Skeletal muscle cell (primary cell): ENCODE data around the gene ITLN1.

ENCODE experiments used
- DNase-seq: peaks from one replicate; pipeline ENCODE4 v3.0.0-alpha.2; 2010; ENCODE audit warnings: low read depth
- H3K4me3 ChIP-seq: 2 replicates; pipeline ENCODE4 v1.5.1; 2011; ENCODE audit warnings: low read depth, mild to moderate bottlenecking, control low read depth, low read length, moderate library complexity

ITLN1 gene

DNA sequence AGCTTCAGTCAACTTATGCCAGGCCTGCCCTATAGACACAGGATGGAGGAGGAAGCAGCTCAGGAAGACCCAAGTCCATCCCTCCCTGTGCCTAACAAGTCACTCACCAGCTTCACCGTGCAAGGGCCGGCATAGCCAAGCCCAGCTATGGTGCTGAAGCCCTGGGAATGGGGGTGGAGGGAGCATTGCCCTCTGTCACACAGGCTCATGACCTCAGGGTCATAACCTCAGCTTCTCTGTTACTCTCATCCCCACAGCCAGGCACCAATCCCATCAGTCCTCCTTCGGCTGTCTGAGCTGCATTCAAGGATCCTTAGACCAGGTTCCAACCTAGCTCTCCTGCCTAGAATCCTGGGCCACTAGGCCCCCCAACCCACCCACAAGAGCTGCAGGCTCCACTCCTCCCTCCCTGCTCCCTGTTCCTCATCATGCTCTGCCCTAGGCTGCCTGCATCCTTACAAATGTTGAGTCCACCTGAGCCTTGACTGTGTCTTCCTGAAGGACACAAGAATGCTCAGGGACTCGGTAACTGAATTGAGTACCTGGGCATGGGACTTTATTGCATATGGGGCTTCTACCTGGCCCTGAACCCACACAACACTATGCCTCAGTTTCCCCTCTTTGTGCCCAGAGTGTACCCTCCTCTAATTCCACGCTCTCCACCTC is 24.0 kb downstream of the ITLN1 start:
- no peak overlapping the region for H3K4me3 ChIP-seq
- DNase-seq: no peak

DNA sequence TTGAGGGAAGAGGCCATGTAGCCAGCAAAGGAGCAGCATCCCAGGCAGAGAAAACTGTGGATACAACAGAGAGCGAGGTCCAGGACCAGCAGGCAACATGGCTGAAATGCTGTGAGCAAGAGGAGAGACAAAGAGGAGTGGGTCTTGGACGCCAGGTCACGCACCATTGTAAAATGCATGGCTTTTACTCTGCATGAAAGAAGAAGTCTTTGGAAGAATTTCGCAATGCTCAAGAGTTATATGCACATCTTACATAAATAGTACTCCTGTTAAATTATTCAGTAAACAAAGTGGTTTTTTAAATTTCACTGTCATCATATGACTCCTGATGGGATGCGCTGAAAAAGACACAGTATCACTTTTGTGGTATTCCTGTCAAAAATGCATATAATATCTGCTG is 25.8 kb downstream of the ITLN1 start:
- H3K4me3 ChIP-seq: no peak overlapping the region
- DNase-seq: no peak

DNA sequence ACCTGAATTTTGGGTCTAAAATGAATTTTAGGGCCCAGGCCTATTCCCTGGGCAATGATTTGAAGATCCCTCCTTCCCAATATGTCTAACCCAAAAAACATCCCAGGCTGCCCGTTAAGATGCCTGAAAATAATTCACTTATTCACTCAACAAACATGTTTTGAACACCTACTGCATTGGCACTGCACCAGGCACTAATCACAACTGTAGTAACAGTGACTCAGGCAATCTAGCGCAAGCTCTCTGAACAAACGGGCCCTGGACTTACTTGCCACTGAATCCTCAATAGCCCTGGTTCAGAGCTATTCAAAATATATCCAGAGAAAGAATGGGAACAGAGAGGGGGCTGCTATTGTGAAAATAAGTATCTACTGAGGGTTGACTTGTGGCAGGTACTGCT is 26.5 kb downstream of the ITLN1 start:
- DNase-seq: no peak
- H3K4me3 ChIP-seq: no peak overlapping the region

DNA sequence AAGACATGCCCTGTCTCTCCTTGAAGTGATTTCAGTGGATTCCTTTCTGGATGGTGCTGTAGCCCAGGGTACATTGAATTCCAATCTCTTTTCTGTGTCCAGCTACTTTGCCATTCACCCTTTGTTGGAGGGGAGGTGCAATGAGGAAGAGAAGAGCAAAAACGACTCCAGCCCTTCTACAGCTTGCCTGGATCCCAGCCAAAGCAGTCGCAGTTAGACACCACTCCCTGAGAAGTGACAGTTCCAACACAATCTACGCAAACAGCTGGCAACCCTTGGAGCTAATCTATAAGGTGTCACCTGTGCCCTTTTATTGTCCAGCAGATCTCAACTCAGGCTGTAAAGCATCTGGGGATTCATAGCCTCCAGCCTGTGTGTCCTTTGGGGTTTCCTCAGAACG is 26.9 kb downstream of the ITLN1 start:
- no peak for DNase-seq
- H3K4me3 ChIP-seq: no peak overlapping the region

DNA sequence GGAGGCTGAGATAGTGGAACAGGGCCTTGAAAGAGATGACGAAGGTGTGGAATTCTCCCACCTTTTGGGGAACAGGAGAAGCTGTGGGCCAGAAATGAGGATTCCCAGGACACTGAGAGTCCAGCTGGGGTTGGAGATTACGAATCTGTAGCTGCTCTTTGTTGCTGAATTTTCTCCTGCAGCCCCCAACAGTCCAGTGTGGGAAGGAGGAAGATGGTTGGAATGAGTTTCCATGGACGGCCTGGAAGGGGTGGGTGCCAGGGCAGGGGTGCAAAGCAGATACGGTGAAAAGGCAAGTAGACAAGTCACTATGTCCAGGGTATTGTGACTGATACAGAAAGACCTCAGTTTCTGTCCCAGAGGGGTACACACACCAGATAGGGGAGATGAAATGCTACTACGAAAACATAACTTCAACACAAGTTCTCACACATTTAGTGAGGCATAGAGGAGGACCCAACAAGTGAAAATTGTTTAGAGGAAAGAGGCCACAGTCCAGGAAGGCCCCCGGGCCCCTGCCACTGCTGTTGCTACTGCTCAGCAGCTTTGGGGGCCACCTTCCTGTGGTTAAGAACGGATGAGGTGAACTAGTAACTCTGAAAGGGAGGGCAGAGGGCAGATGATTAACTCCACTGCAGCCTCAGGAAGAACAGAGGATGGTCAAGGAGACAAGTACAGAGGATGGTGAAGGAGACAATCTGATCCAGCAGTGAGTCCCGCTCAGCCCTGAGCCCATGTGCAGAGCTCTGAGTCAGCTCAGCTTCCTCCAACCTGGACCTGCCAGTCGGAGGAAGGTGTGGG is 29.6 kb downstream of the ITLN1 start:
- no peak overlapping the region for H3K4me3 ChIP-seq
- DNase-seq: no peak

DNA sequence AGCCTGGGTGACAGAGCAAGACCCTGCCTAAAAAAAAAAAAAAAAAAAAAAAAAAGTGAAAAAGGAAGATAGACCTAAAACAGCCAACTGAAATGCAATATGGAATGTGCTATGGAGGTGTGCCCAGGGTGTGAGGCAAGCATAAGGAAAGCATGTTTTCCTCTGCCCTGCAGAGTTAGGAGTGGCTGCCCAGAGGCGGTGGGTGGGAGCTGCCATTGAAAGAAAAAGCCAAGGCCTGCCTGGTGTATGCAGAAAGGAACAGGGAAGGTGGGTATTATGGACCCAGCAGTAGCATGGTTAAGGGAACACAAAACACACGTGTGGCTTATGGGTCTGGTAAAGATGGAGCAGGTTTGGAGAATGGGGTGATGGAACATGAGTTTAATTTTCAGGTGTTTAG is 31.2 kb downstream of the ITLN1 start:
- no peak for DNase-seq
- no peak overlapping the region for H3K4me3 ChIP-seq

DNA sequence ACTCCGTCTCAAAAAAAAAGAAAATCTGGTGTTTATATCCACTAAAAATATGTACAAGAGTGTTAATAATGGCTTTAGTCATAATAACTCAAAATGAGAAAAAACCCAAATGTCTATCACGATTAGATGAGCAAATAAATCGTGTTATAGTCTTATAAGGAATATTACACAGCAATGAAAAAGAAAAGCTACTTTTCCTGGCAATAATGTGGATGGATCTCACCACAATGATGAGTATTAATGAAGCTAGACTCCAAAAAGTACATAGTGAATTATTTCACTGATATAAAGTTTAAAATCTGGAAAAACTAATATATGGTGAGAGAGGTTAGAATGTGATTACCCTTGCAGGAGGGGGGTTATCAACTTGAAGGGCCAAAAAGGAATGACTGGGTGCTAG is 32.0 kb downstream of the ITLN1 start:
- no peak overlapping the region for H3K4me3 ChIP-seq
- DNase-seq: no peak

DNA sequence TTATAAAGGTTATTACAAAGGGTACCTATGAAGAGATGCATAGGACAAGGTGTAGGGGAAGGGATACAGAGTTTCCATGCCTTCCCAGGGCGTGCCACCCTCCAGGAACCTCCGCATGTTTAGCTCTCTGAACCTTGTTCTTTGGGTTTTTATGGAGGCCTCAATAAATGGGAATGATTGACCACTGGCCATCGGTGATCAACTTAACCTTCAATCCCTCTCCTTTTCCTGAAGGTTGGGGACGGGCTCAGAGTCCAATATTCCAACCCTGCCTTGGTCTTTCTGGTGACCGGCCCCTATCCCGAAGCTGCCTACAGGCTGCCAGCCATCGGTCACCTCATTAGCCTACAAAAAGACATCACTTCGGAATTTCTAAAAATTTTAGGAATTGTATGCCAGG is 34.0 kb downstream of the ITLN1 start:
- DNase-seq: no peak

DNA sequence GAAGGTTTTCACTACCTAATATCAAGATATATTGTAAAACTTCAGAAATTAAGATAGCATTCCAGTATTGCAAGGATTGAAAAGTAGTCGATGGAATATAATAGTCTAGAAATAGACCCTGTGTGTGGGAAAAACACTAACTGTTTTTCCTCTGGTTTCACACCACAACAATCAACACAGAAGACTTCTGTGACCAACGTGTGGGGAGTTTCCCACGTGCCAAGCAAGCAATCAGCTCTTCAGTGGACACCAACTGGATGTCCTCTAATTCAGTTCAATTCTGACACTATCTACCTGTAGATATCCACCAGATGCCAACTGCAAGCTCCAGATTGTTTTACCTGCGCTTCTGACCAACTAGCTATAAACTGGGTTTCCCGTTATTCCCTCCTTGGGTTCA is 34.4 kb downstream of the ITLN1 start:
- no peak overlapping the region for H3K4me3 ChIP-seq
- no peak for DNase-seq

More for the DNA sequence above, 34.0 kb downstream of the ITLN1 start:
- no peak overlapping the region for H3K4me3 ChIP-seq

DNA sequence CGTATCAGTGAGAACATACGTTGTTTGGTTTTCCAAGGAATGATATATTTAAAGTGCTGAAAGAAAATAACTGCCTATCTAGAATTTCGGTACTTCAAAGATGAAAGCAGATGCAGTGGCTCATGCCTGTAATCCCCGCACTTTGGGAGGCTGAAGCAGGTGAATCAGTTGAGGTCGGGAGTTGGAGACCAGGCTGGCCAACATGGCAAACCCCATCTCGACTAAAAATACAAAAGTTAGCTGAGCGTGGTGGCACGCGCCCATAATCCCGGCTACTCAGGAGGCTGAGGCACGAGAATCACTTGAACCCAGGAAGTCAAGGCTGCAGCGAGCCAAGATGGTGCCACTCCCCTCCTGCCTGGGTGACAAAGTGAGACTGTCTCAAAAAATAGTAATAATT is 38.7 kb downstream of the ITLN1 start:
- H3K4me3 ChIP-seq: no peak overlapping the region
- DNase-seq: no peak

DNA sequence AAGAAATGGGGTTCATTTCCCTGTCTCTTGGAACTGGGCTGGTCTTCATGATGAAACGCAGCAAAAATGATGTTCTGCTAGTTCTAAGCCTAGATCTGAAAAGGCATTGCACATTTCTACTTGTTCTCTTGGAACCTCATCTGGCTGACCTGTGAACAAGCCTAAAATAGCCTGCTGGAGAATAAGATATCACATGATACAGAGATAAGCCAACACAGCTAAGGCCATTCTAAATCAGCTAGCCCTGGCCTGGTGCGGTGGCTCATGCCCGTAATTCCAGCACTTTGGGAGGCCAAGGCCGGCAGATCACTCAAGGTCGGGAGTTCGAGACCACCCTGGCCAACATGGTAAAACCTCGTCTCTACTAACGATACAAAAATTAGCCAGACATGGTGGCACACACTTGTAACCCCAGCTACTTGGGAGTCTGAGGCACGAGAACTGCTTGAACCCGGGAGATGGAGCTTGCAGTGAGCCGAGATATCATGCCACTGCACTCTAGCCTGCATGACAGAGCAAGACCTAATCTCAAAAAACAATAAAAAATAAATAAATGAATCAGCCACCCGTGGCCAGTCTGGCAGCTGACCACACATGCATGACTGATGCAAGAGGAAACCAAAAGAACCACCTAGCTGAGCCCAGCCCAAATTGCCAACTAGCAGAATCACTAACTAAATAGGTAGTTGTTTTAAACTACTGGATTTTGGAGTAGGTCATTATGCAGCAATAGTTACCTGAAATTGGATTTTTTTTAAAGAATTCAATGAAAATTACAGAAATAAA is 40.3 kb downstream of the ITLN1 start:
- no peak for DNase-seq
- H3K4me3 ChIP-seq: no peak overlapping the region

DNA sequence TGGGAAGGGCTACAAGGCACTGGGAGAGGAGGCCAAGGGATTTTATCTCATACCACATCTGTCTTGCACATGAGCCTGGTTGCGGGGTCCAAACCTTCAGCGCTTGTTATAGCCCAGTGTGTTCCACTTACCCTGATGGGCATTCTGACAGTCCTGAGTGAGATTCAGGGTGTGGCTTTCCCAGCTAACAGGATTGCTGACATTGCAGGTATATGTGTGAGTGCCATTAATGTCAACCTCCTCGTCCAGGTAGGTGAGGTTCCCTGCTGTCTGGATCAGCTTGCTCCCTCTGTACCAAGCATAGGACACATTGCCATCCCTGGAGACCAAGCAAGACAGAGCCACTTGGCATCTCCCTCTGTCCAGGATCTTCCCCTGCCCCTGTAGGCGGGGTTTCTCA is 43.9 kb downstream of the ITLN1 start:
- no peak overlapping the region for H3K4me3 ChIP-seq

DNA sequence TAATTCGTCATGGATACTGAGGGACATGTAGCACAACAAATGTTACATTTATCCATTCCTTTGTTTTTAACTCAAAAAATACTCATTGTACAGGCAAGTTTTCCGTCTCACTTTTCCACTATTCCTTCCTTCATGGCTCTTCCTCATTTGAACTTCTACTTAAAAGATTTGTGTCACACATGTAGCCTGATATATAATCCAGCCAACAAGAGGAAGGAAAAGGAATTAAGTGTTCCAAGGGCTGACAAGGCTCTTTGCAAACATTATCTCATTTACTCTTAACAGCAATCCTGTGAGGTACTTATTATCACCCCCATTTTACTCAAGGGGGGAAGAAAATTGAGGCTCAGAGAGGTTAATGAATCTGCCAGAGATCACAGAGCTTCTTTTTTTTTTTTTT is 45.2 kb downstream of the ITLN1 start:
- H3K4me3 ChIP-seq: no peak overlapping the region
- no peak for DNase-seq

More for the DNA sequence above, 43.9 kb downstream of the ITLN1 start:
- no peak for DNase-seq

DNA sequence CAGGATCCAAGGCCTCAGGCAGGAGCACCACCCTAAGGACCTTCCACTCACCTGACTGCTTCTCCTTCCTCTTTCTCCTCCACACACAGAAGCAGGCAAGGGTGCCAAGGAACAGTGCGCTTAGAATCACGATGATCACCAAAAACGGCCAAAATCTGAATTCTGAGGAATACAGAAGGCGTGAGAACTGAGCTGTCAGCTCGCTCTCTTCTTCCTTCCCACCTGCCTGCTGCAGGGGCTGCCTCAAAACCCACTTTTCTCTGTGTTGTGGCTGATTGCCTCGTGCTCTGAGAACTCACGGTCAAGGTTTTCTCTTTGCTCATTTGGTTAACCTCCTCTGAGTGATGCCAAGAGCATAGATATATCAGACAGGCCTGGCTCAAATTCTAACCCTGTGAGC is 46.1 kb downstream of the ITLN1 start:
- no peak for DNase-seq
- no peak overlapping the region for H3K4me3 ChIP-seq

DNA sequence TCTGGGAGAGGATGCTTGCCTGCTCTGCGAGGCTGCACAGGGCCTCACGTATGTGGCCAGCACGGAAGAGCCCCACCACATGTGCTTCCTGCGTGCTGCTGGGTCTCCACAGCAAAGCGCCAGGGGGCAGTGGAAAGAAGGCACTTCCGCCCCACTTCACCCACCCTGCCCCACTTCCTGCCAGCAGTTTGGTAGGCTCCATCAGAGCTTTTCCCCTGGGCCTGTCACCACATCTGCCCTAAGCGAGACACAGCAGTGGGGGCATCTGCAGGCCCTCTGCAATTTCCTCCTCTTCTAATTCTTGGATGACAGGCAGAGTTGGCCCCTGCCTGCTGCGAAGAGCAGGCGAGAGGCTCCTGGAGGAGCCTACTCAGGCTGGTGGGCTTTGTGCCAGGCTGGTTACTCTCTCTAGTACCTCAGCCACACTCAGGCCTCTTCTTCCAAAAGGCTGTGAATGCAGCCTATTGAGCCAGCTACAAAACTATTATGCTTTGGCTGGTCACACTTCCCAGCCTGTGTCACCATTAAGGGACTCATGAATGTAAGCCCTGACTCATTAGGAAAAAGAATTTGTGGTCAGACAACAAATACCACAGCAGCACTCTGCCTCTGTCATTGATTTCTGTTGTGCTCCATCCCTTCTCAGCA is 47.3 kb downstream of the ITLN1 start:
- no peak overlapping the region for H3K4me3 ChIP-seq
- no peak for DNase-seq

DNA sequence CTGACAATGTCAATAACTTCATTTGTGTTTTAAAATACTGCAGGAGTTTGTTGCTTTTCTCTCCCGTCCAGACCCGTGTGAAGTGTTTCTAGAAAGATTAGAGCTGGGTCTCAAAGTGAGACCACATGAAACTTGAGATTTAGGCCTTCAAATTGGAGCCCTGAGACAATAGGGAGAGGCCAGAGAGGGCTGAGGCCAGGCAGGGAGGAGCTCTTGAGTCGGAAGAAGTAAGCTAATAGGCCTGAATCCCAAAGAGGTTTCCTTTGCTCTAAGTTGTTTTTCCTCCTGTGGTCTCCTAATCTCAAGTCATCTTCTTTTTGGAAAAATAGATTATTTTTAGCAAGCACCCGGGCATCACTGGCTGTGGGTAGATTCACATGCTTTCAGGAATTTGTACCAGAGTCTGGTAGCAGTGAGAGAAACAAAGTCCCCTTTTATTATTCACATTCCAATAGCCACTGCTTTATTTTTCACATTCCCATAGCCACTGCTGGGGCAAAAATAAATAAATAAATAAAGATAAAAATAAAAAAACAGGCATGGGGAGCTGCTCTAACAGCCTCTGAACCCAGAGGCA is 47.9 kb downstream of the ITLN1 start:
- no peak for DNase-seq
- no peak overlapping the region for H3K4me3 ChIP-seq

DNA sequence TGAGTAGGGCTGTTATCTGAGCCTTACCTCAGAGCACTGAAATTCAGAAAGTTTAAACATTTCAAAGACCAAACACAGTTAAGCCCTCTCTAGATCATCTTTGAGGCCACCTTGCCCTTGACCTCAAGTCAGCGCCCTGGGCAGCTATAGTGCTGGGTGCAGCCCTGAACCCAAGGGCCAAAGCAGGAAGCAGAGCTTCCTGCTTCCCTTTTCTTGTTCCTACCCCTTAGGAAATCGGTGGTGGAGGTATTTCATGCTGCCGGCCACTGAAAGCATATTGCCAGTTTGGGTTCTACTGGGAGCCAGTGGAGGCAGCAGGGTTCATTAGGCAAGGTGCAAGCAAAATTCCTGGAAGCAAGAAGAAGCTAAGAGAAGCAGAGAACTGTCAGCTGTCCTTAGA is 48.4 kb downstream of the ITLN1 start:
- no peak for DNase-seq
- no peak overlapping the region for H3K4me3 ChIP-seq

DNA sequence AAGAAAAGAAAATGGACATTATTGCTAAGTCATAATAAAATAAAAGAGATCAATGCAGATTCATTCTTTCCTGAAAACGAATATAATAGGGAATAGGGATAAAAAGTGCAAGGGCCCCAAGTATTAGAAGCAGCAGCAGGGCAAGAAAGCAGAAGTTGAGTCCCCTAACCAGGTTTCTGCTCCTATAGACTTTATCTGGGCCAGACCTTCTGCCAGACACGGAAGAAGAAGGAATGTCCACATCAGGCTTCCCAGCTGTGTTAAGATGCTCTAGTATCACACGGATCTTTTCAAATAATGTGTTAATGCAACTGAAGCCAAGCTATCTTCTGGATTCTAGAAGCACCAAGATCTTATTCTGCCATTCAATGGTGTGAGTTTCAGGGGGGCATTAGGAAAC is 49.2 kb downstream of the ITLN1 start:
- DNase-seq: no peak
- no peak overlapping the region for H3K4me3 ChIP-seq

DNA sequence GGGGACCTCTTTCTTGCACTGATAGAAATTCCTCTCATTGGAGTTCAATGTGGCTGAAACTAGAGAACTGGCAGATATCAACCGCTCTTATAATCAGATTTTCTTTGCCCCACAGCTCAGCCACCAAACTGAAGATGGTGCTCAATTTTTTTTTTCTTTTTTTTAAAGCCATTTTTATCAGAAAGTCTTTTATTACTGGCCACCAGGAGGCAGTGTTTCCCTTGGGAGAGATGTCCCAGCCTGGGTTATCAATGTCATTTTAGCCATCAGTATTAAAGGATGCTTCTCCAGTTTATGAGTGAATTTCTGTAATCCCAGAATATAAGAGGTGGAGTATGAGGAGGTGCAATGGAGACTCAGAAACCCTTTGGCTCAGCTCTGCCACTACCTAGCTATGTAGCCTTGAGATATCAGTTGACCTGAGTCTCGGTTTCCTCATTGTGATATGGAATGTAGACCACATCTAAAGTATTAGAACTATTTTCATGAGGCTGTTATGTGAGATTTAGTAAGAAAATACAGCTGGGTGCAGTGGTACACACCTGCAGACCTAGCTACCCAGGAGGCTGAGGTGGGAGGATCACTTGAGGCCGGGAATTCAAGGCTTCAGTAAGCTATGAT is 49.9 kb downstream of the ITLN1 start:
- no peak for DNase-seq

More for the DNA sequence above, 49.9 kb downstream of the ITLN1 start:
- no peak overlapping the region for H3K4me3 ChIP-seq
